Endometrium (tissue), 2 donors: ENCODE results near the gene BCL2A1.
"Not testable (repeated sequence)": the region's sequence is repeated elsewhere in the genome, so short reads cannot be mapped to it uniquely, and the experiment has no call there.

Experiments
- FAIRE-seq: peaks from 2 replicates; lab custom pipeline; 2012; peaks lifted over from hg19 to GRCh38; lab: Jason Lieb, UNC
- donor health status: control.
- donor health status: control.

The BCL2A1 gene

DNA sequence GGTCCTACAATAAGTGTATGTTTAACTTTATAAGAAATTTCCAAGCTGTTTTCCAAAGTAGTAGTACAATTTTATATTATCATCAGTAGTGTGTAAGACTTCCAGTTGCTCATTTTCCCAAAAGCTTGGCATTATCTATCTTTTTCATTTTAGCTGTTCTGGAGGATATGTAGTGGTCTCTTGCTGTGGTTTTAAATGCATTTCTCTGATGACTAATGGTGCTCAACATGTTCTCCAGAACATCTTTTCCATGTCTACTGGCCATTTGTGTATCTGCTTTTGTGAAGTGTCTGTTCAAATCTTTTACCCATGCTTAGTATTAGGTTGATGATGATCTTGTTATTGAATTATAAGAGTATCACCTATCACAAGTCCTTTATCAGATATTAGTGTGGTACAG is 13.3 kb downstream of the BCL2A1 start:
- FAIRE-seq: no peak

DNA sequence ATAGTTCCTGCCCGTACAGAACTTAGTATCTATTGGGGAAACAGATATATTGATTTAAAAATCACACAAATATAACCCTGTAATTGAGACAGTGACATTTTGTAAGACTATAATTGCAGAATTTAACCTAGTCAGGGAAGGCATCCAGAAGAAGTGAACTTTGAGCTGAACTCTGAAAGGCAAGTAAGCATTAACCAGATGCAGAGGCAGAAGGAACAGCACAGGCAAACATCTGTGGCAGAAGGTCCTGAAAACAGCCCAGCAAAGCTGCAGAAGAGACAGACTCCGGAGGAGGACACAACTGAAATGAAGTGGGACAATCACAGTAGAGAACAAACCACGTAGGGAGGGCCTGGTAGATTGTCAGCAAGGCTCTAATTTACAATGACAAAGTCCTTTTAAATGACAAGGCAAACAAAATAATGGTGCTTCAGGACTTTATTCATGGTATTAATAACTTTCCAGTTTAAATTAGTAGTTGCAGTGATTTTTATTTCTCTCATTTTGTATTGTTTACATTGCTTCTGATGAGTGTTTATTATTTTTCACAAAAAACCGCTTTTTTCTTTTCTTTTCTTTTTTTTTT is 14.5 kb downstream of the BCL2A1 start:
- no peak for FAIRE-seq

DNA sequence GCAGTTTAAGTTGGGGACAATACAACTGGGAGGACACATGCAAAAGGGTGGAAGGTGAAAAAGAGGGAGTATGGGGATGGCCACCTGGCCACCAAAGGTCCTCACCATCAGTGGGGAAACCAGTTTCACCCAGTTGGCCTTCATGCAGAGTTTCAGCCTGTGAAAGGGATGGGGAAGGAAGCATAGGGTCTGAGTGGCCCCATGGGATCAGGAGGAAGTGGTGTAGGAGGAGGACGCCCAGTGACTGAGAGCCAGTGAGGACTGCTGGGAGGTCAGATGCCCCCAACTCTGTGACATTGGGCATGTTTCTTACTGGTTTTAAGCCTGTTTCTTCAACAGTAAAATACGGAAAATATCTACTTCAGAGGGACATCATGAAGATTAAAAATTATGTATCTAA is 16.3 kb downstream of the BCL2A1 start:
- no peak for FAIRE-seq

DNA sequence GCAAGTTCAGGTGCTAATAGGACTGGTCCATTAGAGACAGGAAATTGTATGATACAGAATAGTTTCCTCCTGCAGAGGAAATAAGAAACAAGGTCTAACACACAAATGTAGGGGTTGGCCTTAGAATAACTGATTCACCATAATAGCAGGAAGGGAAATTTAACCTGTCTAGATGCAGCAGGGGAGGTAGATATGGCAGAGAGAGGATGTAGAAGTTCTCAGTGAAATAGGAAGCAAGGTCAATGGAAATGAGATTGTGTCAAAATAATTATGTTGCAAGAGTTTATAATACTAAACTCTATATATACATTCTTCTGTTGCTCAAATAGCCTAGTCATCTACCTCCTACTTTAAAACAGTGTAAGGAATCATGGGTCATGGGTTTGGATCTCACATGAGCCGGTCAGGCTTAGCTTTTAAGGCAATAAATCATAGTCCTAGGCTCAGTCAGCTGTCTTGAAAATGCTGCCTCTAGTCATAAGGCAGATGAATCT is 17.0 kb downstream of the BCL2A1 start:
- no peak for FAIRE-seq

DNA sequence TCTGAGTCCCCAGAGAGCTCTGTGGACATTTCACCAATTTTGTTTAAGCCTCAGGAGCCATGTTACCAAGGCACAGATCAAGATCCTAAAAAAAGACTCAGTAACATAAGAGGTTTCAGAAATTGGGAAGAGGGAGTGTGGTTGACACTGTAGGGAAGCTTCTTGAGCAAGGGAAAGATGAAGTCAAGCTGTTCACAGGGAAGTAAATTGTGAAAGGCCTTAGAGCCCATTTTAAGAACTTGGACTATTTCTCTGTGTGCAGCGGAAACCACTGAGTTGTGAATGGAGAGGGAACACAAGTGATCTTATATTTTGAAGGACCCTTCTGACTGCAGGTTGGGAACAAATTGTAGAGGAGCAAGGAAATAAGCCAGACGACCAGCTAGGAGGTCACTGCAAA is 18.7 kb downstream of the BCL2A1 start:
- FAIRE-seq: no peak

DNA sequence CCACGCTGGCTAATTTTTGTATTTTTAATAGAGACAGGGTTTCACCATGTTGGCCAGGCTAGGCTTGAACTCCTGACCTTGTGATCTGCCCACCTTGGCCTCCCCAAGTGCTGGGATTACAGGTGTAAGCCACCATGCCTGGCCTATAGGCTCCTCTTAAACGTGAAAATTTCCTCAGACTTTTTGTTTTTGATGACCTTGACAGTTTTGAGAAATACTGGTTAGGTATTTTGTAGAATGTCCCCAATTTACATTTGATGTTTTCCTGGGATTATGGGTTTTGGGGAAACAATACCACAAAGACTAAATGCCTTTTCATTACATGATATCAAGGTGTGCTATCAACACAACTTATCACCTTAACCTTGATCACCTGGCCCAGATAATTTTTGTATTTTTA is 20.7 kb downstream of the BCL2A1 start:
- no peak for FAIRE-seq

DNA sequence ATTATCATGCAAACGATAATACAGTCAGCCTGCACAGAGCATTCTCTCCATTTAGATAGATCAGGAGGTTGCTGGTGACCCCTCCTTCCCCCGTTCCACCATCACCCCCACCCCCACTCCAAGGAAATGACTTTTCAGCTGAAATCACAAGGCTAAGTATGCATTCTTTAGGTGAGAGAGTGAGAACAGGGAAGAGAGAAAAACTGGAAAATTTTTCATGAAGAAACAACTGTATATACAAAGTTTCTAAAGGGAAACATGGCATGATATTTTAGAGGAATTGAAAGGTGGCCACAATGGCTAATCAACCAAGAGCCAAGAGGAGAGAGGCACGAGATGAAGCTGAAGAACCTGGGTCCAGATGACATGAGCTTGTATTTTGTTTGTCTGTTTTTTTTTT is 22.2 kb downstream of the BCL2A1 start:
- FAIRE-seq: no peak

DNA sequence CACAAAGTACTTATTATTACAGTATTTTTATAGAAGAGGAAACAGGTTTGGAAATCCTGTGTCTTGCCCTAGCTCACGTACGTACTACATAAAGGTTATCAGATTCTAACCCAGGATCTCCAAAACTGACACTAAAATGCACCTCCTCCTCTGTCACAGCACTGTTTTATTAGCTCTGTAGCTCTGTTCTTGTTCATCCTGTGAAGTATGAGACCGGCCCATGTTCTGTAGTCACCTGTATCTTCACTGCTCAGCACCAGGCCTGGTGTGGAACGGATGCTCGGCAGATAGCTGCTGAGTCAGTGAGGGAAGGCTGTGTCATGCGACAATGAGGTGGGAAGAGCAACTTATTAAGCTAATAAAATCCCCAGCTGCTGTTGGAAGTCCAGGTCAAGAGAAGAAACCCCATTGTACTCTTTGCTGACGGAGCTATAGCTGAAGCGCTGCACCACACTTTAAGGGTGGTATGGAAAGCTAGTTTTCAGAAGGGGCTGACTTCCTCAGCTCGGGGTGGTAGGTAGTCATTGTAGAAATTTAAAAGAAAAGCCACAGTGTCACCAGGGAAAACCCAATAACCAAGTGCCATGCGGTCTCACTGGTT is 22.8 kb downstream of the BCL2A1 start:
- FAIRE-seq: no peak

DNA sequence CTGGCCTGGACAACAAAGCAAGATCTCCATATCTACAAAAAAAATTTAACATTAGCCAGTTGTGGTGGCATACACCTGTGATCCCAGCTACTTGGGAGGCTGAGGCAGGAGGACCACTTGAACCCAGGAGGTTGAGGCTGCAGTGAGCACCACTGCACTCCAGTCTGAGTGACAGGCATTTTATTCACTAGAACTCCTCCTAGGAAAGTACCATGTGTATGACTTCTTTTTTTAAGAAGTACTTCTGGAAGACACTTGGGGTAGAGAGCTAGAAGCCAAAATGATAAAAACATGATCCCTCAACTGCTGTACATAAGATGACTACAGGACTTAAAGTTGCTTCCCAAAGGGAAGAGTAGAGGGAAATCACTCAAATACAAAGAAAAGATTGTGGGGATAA is 24.0 kb downstream of the BCL2A1 start:
- FAIRE-seq: no peak

DNA sequence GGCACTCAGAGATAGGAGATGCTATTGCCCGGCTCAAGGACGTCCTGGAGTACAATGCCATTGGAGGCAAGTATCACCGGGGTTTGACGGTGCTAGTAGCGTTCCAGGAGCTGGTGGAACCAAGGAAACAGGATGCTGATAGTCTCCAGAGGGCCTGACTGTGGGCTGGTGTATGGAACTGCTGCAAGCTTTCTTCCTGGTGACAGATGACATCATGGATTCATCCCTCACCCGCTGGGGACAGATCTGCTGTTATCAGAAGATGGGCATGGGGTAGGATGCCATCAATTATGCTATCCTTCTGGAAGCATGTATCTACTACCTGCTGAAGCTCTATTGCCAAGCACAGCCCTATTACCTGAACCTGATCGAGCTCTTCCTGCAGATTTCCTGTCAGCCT is 26.4 kb downstream of the BCL2A1 start:
- FAIRE-seq: no peak

DNA sequence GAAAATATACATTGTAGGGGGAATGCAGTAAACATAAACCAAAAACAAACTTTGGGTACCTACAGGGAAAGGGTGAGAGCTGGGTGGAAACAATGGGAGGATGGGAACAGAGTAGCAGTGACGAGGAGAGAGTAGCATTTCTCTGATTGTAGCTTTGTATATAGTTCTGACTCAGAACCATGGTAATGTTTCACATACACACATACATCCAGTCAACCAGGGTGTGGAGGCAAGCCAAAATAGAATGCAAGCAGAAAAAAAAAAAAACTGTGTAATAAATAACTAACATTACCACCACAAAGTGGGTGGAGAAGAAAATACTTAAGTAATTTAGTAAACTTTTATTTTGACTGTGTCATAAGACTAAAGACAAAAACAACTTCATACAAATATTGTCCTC is 27.2 kb downstream of the BCL2A1 start:
- no peak for FAIRE-seq

DNA sequence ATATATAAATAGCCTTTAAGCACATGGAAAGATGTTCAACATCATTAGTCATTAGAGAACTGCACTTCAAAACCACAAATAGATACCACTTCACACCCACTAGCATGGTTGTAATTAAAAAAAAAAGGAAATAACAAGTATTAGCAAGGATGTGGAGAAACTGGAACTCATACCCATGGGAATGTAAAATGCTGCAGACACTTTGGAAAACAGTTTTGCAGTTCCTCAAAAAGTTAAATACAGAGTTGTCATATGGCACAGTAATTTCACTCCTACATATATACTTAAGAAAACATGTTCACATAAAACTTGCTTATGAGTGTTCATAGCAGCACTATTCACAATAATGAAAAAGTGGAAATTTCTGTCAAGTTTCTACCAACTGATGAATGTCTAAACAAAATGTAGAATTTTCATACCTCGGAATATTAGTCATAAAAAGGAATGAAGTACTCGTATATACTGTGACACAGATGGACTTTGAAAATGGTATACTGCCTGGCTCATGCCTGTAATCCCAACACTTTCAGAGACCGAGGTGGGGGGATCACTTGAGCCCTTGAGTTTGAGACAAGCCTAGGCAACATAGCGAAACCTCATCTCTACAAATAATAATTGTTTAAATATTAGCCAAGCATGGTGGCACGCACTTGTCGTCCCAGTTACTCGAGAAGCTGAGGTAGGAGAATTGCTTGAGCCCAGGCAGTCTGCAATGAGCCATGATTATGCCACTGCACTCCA is 28.1 kb downstream of the BCL2A1 start:
- no peak for FAIRE-seq

DNA sequence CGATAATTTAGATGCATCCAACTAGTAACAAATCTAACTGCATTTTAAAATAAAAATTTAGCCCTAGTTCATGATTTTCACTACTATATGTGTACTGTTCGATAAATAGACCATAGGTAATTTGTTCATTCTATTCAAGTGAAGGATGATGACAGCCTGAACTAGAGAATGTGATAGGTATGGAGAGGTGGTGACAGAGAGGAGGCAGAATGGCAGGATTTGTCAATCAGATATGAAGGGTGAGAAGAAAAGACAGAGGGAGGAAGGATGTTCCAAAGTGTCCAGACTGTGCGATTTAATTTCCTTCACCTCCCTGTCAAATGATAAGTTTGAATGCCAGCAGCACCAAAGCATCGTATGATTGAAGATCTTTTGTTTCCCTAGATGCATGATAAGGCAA is 31.6 kb downstream of the BCL2A1 start:
- FAIRE-seq: no peak

DNA sequence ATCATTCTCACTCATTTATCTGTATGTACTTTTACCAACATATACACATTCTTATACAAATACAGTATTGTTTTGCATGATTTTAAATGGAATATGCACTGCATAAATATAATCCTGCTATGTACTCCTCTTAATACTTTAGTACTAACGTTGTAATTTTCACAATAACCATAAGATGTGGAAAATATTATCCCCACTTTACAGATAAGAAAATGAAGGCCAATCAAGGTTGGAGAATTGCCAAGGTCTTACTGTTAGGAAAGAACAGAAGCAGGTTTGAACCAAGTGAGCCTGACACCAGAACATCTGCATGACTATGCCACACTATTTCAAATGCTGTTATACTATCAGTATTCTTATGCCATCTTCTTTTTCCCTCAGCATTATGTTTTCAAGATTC is 32.9 kb downstream of the BCL2A1 start:
- no peak for FAIRE-seq

DNA sequence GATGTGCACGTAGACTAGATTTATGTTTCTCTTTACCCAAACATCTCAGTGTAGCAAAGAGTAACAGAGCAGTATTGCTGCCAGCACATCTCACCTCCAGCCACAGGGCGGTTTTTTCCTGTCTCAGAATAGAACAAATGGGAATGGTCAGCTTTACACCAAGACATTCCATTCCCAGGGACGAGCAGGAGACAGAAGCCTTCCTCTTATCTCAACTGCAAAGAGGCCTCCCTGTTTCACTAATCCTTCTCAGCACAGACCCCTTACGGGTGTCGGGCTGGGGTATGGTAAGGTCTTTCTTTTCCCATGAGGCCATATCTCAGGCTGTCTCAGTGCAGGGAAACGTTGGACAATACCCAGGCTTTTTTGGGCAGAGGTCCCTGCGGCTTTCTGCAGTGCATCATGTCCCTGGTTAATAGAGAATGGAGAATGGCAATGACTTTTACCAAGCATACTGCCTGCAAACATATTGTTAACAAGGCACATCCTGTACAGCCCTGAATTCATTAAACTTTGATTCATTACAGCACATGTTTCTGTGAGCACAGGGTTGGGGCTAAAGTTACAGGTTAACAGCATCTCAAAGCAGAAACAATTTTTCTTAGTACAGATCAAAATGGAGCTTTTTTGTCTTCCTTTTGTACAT is 35.3 kb downstream of the BCL2A1 start:
- not testable (repeated sequence) for FAIRE-seq

DNA sequence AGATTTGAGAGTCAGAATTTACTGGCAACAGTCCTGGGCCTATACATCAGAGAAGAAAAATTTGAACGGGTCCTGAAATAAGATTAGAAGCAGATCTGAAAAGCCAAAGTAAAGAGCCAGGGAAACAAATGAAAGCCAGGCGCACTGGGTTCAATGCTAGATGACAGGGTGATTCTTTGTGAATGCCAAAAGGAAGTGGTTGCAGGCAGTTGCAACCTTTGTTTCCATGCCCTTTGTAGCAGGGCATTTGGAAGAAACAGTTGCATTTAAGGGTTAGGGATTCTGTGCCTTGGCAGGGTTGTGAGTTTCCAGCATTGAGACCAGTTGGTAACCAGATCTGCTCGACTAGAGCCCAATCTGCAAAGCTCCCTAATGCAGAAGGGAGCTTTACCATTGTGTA is 37.8 kb downstream of the BCL2A1 start:
- no peak for FAIRE-seq

DNA sequence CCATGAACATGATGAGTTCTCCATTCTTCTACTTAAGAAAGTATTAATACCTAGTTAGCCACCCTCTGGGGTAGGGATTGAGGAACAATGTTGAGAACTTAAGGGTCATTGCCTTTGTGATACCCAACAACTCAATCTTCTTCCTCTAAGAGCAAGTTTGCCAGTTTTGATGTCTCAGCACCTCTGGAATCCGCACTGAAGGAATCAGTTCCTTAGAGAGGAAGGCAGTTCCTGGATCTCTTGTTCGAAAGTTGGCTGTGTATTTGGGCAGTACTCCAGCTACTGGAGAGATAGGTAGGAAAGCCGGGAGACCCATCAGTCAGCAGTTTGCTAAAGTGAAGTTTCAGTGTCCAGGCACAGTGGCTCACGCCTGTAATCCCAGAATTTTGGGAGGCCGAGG is 38.5 kb downstream of the BCL2A1 start:
- no peak for FAIRE-seq

DNA sequence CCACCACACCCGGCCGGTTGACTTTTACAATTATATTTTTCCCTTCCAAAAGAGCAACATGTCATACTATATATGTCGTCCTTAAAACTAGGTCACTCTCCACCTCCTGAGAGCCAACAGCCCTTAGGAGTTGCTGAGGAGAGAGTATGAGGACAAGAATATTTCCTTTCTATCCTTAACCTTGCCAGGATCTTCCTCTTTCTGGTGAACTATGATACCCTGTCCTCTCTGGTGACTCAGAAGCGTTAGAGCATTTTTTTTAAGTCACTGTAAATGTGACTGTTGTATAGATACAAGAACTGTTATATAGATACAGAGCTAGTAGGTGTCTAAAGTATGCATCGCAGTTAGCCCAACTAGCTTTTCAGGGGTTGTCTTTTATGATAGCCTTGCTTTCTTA is 40.5 kb downstream of the BCL2A1 start:
- FAIRE-seq: no peak

DNA sequence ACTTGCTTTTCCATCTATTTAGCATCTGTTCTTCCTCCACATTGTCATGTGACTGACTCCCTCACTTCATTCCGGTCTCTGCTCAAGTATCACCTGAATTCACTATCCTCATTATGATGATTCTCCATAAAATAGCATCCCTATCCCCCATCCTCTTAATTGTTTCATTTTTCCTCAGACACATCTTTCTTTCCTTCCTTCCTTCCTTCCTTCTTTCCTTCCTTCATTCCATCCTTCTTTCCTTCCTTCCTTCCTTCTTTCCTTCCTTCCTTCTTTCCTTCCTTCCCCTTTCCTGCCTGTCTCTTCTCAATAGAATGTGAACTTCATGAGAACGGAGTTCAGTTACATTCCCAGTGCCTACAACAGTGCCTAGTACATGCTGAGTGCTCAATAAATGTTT is 41.6 kb downstream of the BCL2A1 start:
- FAIRE-seq: no peak

DNA sequence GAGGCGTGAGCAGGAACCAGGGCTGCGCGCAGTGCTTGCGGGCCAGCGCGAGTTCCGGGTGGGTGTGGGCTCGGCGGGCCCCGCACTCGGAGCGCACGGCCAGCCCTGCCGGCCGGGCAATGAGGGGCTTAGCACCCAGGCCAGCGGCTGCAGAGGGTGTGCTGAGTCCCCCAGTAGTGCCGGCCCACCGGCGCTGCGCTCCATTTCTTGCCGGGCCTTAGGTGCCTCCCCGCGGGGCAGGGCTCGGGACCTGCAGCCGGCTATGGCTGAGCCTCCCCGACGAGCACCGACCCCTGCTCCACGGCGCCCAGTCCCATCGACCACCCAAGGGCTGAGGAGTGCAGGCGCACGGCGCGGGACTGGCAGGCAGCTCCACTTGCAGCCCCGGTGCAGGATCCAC is 44.9 kb downstream of the BCL2A1 start:
- not testable (repeated sequence) for FAIRE-seq

DNA sequence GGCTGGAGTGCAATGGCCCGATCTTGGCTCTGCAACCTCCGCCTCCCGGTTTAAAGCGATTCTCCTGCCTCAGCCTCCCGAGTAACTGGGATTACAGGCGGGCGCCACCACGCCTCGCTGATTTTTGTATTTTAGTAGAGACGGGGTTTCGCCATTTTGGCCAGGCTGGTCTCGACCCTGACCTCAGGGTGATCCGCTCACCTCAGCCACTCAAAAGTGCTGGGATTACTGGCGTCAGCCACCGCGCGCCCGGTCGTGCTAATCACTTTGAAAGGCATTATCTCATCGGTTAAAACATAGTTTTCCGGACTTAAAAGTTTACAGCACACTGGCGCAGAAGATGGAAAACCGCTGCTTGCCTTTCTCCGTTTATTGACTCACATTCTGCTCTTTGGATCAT is 46.6 kb downstream of the BCL2A1 start:
- FAIRE-seq: no peak

DNA sequence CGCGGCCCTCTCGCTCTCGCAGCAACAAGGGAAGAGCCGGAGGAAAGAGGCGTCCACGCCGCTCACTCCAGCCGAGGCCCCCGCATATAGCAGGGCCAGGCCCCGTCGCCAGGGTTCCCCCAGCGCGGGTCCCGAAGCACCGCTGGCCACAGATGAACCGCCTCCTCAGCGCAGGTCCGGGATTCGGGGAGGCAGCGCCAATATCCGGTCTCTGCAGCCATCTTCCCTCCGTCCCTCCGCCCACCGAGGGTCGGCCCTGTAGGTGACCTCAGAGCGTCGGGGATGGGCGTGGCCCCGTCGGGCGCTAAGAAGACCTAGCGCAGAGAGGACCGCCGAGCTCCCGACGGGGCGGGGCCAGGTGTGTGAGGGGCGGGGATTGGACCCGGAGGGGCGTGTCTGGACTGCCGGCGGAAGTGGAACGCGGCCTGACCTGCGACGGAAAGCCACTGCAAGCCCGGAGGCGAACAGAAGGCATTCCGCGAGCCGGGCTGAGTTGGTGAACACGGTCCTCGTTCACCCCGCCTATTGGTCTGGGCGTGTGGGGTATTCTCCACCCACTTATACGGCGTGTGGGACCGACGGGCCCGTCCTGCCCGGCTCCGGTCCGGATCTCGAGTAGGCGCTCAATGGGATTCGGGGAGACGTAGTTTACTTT is 47.4 kb downstream of the BCL2A1 start:
- peak; percentile 77 for FAIRE-seq

DNA sequence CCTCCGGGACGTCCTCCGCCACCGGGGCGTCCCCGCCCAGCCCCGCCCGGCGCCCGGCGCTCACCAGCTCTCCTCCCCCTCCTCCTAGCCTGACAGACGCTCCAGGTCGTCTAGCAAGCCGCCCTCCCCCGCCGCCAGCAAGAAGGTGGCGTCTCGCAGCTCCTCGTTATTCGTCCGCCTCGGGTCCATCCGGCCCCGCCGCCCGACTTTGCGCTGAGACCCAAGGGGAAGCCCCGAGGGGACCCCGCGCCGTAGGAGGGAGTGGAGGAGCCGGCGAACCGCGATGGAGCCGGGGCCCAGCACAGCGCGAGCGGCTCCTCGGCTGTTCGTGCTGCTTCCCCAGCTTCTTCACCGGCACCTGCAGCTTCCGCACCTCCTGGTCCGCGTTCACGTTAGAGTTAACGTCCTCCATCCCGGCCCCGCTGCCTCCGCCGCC is 47.9 kb downstream of the BCL2A1 start:
- no peak for FAIRE-seq
